ENCODE data around the gene CASTOR1.

The CASTOR1 gene

GRCh38 chr22:30286813-30287647, 2.3 kb downstream of the CASTOR1 start:
- H3K27ac ChIP-seq (ENCODE audit: low read depth, low read length, poor library complexity, severe bottlenecking): no peak overlapping the region
- peak; percentile 80 for TF ChIP-seq CTCF (IDR thresholded peaks at IDR 0.05; ENCODE audit: low read length)
- no peak for TF ChIP-seq EZH2 (IDR thresholded peaks at IDR 0.05; ENCODE audit: borderline replicate concordance, low read length)
- H2AFZ ChIP-seq (ENCODE audit: low read length): no peak overlapping the region
- no peak overlapping the region for H3K9ac ChIP-seq (ENCODE audit: low read length)
- H3K4me2 ChIP-seq (ENCODE audit: low read length): no peak overlapping the region
- H3K4me1 ChIP-seq (ENCODE audit: insufficient read depth, low read length, severe bottlenecking): peaks cover 18% of the 10 kb centered on the region
- H3K36me3 ChIP-seq (ENCODE audit: insufficient read depth, low read length): no peaks in the 10 kb centered on the region
- no peaks in the 10 kb centered on the region for H3K9me2 ChIP-seq (ENCODE audit: low read depth, low read length)
- H3K27me3 ChIP-seq (ENCODE audit: insufficient read depth, low read length): no peaks in the 10 kb centered on the region
- H3K79me2 ChIP-seq (ENCODE audit: insufficient read depth, low read length): no peaks in the 10 kb centered on the region
- H3K4me3 ChIP-seq (ENCODE audit: low read depth, low read length, poor library complexity, severe bottlenecking): no peak overlapping the region
- H3F3A ChIP-seq (ENCODE audit: insufficient read depth, low read length): no peaks in the 10 kb centered on the region
- H4K20me1 ChIP-seq (ENCODE audit: insufficient read depth, low read length): no peaks in the 10 kb centered on the region
- no peaks in the 10 kb centered on the region for H3K9me3 ChIP-seq (ENCODE audit: low read length)

DNA sequence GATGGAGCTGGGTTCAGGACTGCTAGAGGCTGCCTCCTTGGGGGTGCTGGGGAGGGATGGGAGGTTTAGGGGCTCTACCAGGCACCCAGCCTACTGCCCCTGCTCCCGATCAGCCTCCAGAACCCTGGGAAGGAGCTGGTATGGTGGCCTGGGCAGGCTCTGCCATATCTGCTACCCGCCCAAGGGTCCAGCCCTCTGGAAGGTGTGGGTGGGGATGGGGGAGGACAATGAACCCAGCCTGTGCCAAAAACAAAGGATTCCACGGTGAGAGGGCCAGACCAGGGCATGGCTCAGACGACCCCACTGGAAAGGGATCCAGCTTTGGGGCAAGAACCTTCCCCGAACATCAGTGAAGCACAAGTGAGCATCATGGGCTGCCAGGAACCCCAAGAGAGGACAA, 3.0 kb downstream of the CASTOR1 start:
- Histone ChIP-seq H2AFZ (ENCODE audit: low read length) (no peak overlapping the region), H3K4me2 (ENCODE audit: low read length) (no peak overlapping the region), H3K4me1 (ENCODE audit: insufficient read depth, low read length, severe bottlenecking) (peaks cover 18% of the 10 kb centered on the region), H4K20me1 (ENCODE audit: insufficient read depth, low read length) (no peaks in the 10 kb centered on the region), H3K9me2 (ENCODE audit: low read depth, low read length) (no peaks in the 10 kb centered on the region), H3K27ac (ENCODE audit: low read depth, low read length, poor library complexity, severe bottlenecking) (no peak overlapping the region), H3K9ac (ENCODE audit: low read length) (no peak overlapping the region), H3K9me3 (ENCODE audit: low read length) (no peaks in the 10 kb centered on the region), H3F3A (ENCODE audit: insufficient read depth, low read length) (no peaks in the 10 kb centered on the region), H3K27me3 (ENCODE audit: insufficient read depth, low read length) (no peaks in the 10 kb centered on the region), H3K36me3 (ENCODE audit: insufficient read depth, low read length) (no peaks in the 10 kb centered on the region), H3K4me3 (ENCODE audit: low read depth, low read length, poor library complexity, severe bottlenecking) (no peak overlapping the region), H3K79me2 (ENCODE audit: insufficient read depth, low read length) (no peaks in the 10 kb centered on the region)
- no peak for TF ChIP-seq EZH2 (IDR thresholded peaks at IDR 0.05; ENCODE audit: borderline replicate concordance, low read length)
- TF ChIP-seq CTCF (IDR thresholded peaks at IDR 0.05; ENCODE audit: low read length): no peak

DNA sequence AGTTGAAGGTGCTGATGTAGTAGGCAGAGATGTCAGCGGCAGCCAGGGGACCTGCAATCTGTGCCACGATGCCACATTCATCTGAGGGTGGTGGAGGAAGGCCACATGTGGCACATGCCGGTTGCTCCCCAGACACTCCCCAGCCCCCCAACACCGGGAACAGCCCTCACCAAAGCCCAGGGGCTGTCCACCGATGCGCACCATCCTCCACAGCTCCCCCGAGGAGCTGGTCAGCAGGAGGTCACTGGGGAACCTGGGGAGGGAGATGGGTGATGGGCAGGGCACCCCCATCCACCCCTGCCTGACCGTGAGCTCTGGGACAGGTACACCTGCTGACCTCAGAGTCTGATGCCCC, 3.5 kb downstream of the CASTOR1 start:
- H3K27ac ChIP-seq (ENCODE audit: low read depth, low read length, poor library complexity, severe bottlenecking): no peak overlapping the region

More for the DNA sequence above, 3.5 kb downstream of the CASTOR1 start:
- H3K79me2 ChIP-seq (ENCODE audit: insufficient read depth, low read length): no peaks in the 10 kb centered on the region
- no peak overlapping the region for H2AFZ ChIP-seq (ENCODE audit: low read length)
- H3K9ac ChIP-seq (ENCODE audit: low read length): no peak overlapping the region
- H3K4me3 ChIP-seq (ENCODE audit: low read depth, low read length, poor library complexity, severe bottlenecking): no peak overlapping the region
- peaks cover 18% of the 10 kb centered on the region for H3K4me1 ChIP-seq (ENCODE audit: insufficient read depth, low read length, severe bottlenecking)
- H3K27me3 ChIP-seq (ENCODE audit: insufficient read depth, low read length): no peaks in the 10 kb centered on the region
- H3K36me3 ChIP-seq (ENCODE audit: insufficient read depth, low read length): no peaks in the 10 kb centered on the region
- H4K20me1 ChIP-seq (ENCODE audit: insufficient read depth, low read length): no peaks in the 10 kb centered on the region
- no peaks in the 10 kb centered on the region for H3K9me3 ChIP-seq (ENCODE audit: low read length)
- no peaks in the 10 kb centered on the region for H3K9me2 ChIP-seq (ENCODE audit: low read depth, low read length)
- H3K4me2 ChIP-seq (ENCODE audit: low read length): no peak overlapping the region
- H3F3A ChIP-seq (ENCODE audit: insufficient read depth, low read length): no peaks in the 10 kb centered on the region
- TF ChIP-seq CTCF (IDR thresholded peaks at IDR 0.05; ENCODE audit: low read length): no peak
- TF ChIP-seq EZH2 (IDR thresholded peaks at IDR 0.05; ENCODE audit: borderline replicate concordance, low read length): no peak
